Lung (tissue), 13 donors: ENCODE results near the gene LRRC51. TPM values are rescaled to one million over a fixed set of nuclear protein-coding genes. Genes with fewer than 3 reads are reported as not detected.
"Not testable (repeated sequence)": the region's sequence is repeated elsewhere in the genome, so short reads cannot be mapped to it uniquely, and the experiment has no call there.

Source experiments
- ATAC-seq: fragments of 200-7000 bp; cut with Tn5 transposase; one replicate; pipeline ENCODE4 v1.9.1; 2020; ENCODE audit warnings: moderate number of reproducible peaks; ENCODE audit not compliant: insufficient read depth, low FRiP score
- DNase-seq, 3 donors: peaks; one replicate each; pipeline ENCODE4 v3.0.0-alpha.2; 2013 to 2017
- H3K27ac ChIP-seq, 2 donors: one replicate each; pipeline ENCODE4 v1.5.1; 2013; ENCODE audit warnings: mild to moderate bottlenecking in 2 of 2, moderate library complexity in 2 of 2, control low read depth in 1 of 2, inconsistent platforms in 1 of 2, low read depth in 1 of 2, low read length in 1 of 2
- H3K27me3 ChIP-seq, 3 donors: one replicate each; pipeline ENCODE4 v1.5.1; 2013; ENCODE audit warnings: low read length in 2 of 3; ENCODE audit not compliant: control insufficient read depth in 3 of 3, insufficient read depth in 3 of 3
- H3K36me3 ChIP-seq, 4 donors: one replicate each; pipeline ENCODE4 v1.5.1; 2013; ENCODE audit warnings: low read length in 4 of 4, mild to moderate bottlenecking in 1 of 4, moderate library complexity in 1 of 4; ENCODE audit not compliant: control insufficient read depth in 4 of 4, insufficient read depth in 4 of 4
- H3K4me1 ChIP-seq, 5 donors: one replicate each; pipeline ENCODE4 v1.5.1; 2013; ENCODE audit warnings: low read length in 5 of 5, mild to moderate bottlenecking in 2 of 5, moderate library complexity in 1 of 5; ENCODE audit not compliant: control insufficient read depth in 5 of 5, insufficient read depth in 5 of 5
- H3K4me3 ChIP-seq: one replicate; pipeline ENCODE4 v1.5.1; 2013; ENCODE audit warnings: mild to moderate bottlenecking, control low read depth, moderate library complexity
- H3K9ac ChIP-seq, 2 donors: one replicate each; pipeline ENCODE4 v1.5.1; 2013; ENCODE audit warnings: low read length in 2 of 2, control low read depth in 1 of 2; ENCODE audit not compliant: insufficient read depth in 1 of 2
- H3K9me3 ChIP-seq, 4 donors: one replicate each; pipeline ENCODE4 v1.5.1; 2013; ENCODE audit warnings: low read length in 3 of 4, mild to moderate bottlenecking in 1 of 4, moderate library complexity in 1 of 4; ENCODE audit not compliant: control insufficient read depth in 4 of 4, insufficient read depth in 3 of 4
- WGBS, 2 donors: extraction: QIAGEN DNeasy Blood & Tissue Kit; methylation state at CpG; one replicate each; pipeline ENCODE4 v1.1.7; 2013; 5-methylcytosine and 5-hydroxymethylcytosine counted together
- polyA plus RNA-seq, 2 donors: library from polyadenylated mRNA; stranded (reverse); fragments of 200-250 nt; gene quantifications; one replicate each; pipeline ENCODE4 v1.2.1, GENCODE V29; 2013
- small RNA-seq: library from RNA; depleted of rRNA; stranded (forward); fragments of <200 nt; gene quantifications from one replicate; pipeline ENCODE3, GENCODE V24; 2014; ENCODE audit warnings: low replicate concordance
- total RNA-seq, 2 donors: library from RNA; depleted of rRNA in 1 of 2; stranded (reverse); fragments of >200 nt in 1 of 2; gene quantifications; one replicate each; pipeline ENCODE4 v1.2.1, GENCODE V29; 2014 to 2021
- TF ChIP-seq, protein P1 (sequence below): IDR thresholded peaks from 2 replicates; pipeline ENCODE4 v1.5.1; 2012; ENCODE audit warnings: mild to moderate bottlenecking; ENCODE audit errors: control extremely low read depth, extremely low read depth
- donor health status: control.
- donor health status: control.
- donor health status: Bipolar disorder and iron deficiency.
- donor health status: healthy.
- donor health status: DM: yes; HTN: yes; CAD: no.

Gene LRRC51
- total and polyA plus RNA-seq, 4 donors: 10.4 to 29.6 (median 19.8) TPM

DNA sequence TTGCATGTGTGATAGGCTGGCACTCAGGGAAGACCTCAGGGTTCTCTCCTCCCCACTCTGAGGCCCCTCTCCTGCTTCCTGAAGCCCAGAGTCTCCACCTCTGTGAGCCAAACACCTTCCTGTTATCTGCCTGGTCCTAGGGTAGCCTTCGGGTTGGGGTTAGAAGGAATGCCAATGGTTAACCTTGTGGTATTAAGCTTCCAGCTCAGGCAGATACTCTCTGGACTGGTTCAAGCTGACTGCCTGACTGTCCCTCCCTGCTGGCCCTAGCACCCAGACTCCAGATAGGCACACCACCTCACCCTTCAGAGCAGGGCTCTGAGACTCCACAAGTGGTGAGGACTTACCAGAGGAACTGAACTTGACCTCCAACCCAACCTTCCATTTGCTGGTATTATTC lies 61.9 kb downstream of the LRRC51 start:
- H3K27ac ChIP-seq, H3K36me3 ChIP-seq: not testable (repeated sequence)
- 25 to 48% methylated on average over 1 of the region's 1 CpG for WGBS, 2 donors

DNA sequence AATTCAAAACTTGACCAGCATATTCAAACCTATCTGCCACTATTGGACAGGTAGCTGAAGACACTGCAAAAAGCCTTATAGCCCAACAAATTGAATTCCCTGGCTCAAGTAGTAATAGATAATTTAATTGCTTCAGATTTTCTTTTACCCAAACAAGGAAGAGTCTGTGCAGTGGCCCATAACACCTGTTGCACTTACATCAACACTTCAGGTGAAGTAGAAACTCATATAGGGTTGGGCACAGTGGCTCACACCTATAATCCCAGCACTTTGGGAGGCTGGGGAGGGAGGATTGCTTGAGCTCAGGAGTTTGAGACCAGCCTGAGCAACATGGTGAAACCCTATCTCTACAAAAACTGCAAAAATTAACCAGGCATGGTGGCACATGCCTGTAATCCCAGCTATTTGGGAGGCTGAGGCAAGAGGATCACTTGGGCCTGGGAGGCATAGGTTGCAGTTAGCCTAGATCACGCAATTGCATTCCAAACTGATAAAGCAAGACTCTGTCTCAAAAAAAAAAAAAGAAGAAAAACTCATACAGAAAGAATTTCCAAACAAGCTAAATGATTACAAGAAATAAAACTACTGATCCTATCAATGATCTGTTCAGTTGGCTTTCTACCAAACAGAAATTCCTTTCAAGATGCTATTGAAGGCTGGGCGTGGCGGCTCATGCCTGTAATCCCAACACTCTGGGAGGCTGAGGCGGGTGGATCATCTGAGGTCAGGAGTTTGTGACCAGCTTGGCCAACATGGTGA lies 64.3 kb downstream of the LRRC51 start:
- 87 to 92% methylated on average over 4 of the region's 4 CpGs for WGBS, 2 donors
- H3K9ac ChIP-seq: no peak overlapping the region

More for the DNA sequence above, 61.9 kb downstream of the LRRC51 start:
- not testable (repeated sequence) for DNase-seq, ATAC-seq, H3K4me1 ChIP-seq, H3K9ac ChIP-seq, H3K9me3 ChIP-seq, H3K4me3 ChIP-seq, H3K27me3 ChIP-seq

More for the DNA sequence above, 64.3 kb downstream of the LRRC51 start:
- Histone ChIP-seq H3K4me1 (no peaks in the 10 kb centered on the region), H3K4me3 (no peak overlapping the region), H3K27me3 (no peaks in the 10 kb centered on the region), H3K36me3 (no peaks in the 10 kb centered on the region), H3K27ac (no peak overlapping the region), H3K9me3 (no peaks in the 10 kb centered on the region)
- TF ChIP-seq, protein P1, sequence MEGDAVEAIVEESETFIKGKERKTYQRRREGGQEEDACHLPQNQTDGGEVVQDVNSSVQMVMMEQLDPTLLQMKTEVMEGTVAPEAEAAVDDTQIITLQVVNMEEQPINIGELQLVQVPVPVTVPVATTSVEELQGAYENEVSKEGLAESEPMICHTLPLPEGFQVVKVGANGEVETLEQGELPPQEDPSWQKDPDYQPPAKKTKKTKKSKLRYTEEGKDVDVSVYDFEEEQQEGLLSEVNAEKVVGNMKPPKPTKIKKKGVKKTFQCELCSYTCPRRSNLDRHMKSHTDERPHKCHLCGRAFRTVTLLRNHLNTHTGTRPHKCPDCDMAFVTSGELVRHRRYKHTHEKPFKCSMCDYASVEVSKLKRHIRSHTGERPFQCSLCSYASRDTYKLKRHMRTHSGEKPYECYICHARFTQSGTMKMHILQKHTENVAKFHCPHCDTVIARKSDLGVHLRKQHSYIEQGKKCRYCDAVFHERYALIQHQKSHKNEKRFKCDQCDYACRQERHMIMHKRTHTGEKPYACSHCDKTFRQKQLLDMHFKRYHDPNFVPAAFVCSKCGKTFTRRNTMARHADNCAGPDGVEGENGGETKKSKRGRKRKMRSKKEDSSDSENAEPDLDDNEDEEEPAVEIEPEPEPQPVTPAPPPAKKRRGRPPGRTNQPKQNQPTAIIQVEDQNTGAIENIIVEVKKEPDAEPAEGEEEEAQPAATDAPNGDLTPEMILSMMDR: no peak
- no peak for ATAC-seq
- DNase-seq: no peak

Small RNAs within 50 kb of the gene (small RNA-seq; reads per million reads assigned to genes)
- gene MIR3165 (not detected), gene RNU6-72P (not detected)

Other genes starting within 250 kb of the LRRC51 start
- gene DEFB108B, start 247.7 kb upstream of the LRRC51 start, total RNA-seq: not detected
- gene DEFB108B, start 247.7 kb upstream of the LRRC51 start, polyA plus RNA-seq: not detected
- not detected for gene DEFB131B, start 202.4 kb upstream of the LRRC51 start, total RNA-seq
- gene DEFB131B, start 202.4 kb upstream of the LRRC51 start, polyA plus RNA-seq: not detected
- 10 to 100 TPM in 1 of 2 donors, 1 to 10 TPM in 1; 7.0 to 20.4 TPM for gene XNDC1N, start 152.3 kb upstream of the LRRC51 start, total RNA-seq
- 1 to 10 TPM; 2.0 to 2.1 TPM for gene XNDC1N, start 152.3 kb upstream of the LRRC51 start, polyA plus RNA-seq
- gene RNF121, start 151.8 kb upstream of the LRRC51 start, total RNA-seq: 10 to 100 TPM; 26.7 to 28.5 TPM
- gene RNF121, start 151.8 kb upstream of the LRRC51 start, polyA plus RNA-seq: 10 to 100 TPM; 14.0 to 30.2 TPM
- gene IL18BP, start 81.9 kb upstream of the LRRC51 start, total RNA-seq: 10 to 100 TPM in 1 of 2 donors, 1 to 10 TPM in 1; 8.6 to 24.8 TPM
- 10 to 100 TPM; 15.4 to 38.6 TPM for gene IL18BP, start 81.9 kb upstream of the LRRC51 start, polyA plus RNA-seq
- gene NUMA1, start 308 bp upstream of the LRRC51 start, total RNA-seq: 100 to 1,000 TPM; 161 to 277 TPM
- gene NUMA1, start 308 bp upstream of the LRRC51 start, polyA plus RNA-seq: 100 to 1,000 TPM in 1 of 2 donors, 10 to 100 TPM in 1; 79.9 to 166 TPM
- gene LAMTOR1, start 22.4 kb downstream of the LRRC51 start, total RNA-seq: 100 to 1,000 TPM in 1 of 2 donors, 10 to 100 TPM in 1; 51.2 to 117 TPM
- 100 to 1,000 TPM; 104 to 231 TPM for gene LAMTOR1, start 22.4 kb downstream of the LRRC51 start, polyA plus RNA-seq
- gene TOMT, start 25.1 kb downstream of the LRRC51 start, total RNA-seq: not detected
- gene TOMT, start 25.1 kb downstream of the LRRC51 start, polyA plus RNA-seq: not detected
- 10 to 100 TPM; 11.3 to 45.4 TPM for gene ANAPC15, start 31.8 kb downstream of the LRRC51 start, total RNA-seq
- gene ANAPC15, start 31.8 kb downstream of the LRRC51 start, polyA plus RNA-seq: 10 to 100 TPM; 50.4 to 72.0 TPM
- 1 to 10 TPM; 5.1 to 6.5 TPM for gene FOLR3, start 54.9 kb downstream of the LRRC51 start, total RNA-seq
- 10 to 100 TPM in 1 of 2 donors, 1 to 10 TPM in 1; 1.1 to 14.0 TPM for gene FOLR3, start 54.9 kb downstream of the LRRC51 start, polyA plus RNA-seq
- 100 to 1,000 TPM; 120 to 182 TPM for gene FOLR1, start 111.3 kb downstream of the LRRC51 start, total RNA-seq
- gene FOLR1, start 111.3 kb downstream of the LRRC51 start, polyA plus RNA-seq: 100 to 1,000 TPM in 1 of 2 donors, 10 to 100 TPM in 1; 76.0 to 212 TPM
- 10 to 100 TPM in 1 of 2 donors, 1 to 10 TPM in 1; 9.3 to 19.7 TPM for gene FOLR2, start 135.9 kb downstream of the LRRC51 start, total RNA-seq
- gene FOLR2, start 135.9 kb downstream of the LRRC51 start, polyA plus RNA-seq: 10 to 100 TPM in 1 of 2 donors, 1 to 10 TPM in 1; 3.2 to 11.2 TPM
- 100 to 1,000 TPM in 1 of 2 donors, 10 to 100 TPM in 1; 76.7 to 199 TPM for gene INPPL1, start 143.9 kb downstream of the LRRC51 start, total RNA-seq
- 100 to 1,000 TPM in 1 of 2 donors, 10 to 100 TPM in 1; 66.3 to 107 TPM for gene INPPL1, start 143.9 kb downstream of the LRRC51 start, polyA plus RNA-seq
- not detected for gene PHOX2A, start 163.3 kb downstream of the LRRC51 start, total RNA-seq
- gene PHOX2A, start 163.3 kb downstream of the LRRC51 start, polyA plus RNA-seq: not detected